Stimulated activated CD4-positive, alpha-beta T cell treated with anti-CD3 and anti-CD28 coated beads, Interleukin-15, amount 100 ng/mL, for 48 hours (primary cell): Measurements from ENCODE around the gene GIPC3.

ENCODE experiments used
- DNase-seq, 2 donors: peaks; one replicate each; pipeline ENCODE4 v3.0.0-alpha.2; 2020; ENCODE audit warnings: low read depth in 2 of 2

Gene GIPC3

DNA sequence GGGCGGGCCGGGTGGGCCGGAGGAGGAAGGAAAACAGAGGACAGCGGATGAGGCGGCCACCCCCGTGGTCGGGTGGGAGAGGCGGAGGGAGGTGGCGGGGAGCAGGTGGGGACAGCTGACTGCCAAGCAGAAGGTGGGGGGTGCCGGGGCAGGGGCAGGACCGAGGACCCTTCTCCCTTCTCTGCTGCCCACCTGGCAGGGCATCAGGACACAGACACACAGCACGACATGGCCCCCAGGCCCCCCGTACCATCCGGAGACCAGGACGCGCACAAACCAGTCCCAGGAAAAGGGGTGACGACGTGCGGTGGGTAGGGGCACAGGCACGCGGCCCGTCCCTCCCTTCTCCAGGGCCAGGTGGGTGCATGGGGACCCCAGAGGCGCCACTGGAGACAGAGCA, 52.3 kb downstream of the GIPC3 start:
- no peak for DNase-seq

GRCh38 chr19:3638208-3639193, 53.2 kb downstream of the GIPC3 start:
- DNase-seq, result no peak

- no peak for DNase-seq
These were observed 54.2 kb downstream of the GIPC3 start for GRCh38 chr19:3639479-3639878.

- no peak for DNase-seq
These were observed 56.4 kb downstream of the GIPC3 start for GRCh38 chr19:3641515-3642269.

GRCh38 chr19:3642296-3642695, 57.0 kb downstream of the GIPC3 start:
- no peak for DNase-seq
